Tibial nerve (tissue), 4 donors: ENCODE data around the gene TNNI3K. TPM values are rescaled to one million over a fixed set of nuclear protein-coding genes. Genes with fewer than 3 reads are reported as not detected.
"Not testable (repeated sequence)": the region's sequence is repeated elsewhere in the genome, so short reads cannot be mapped to it uniquely, and the experiment has no call there.

Source experiments
- DNase-seq, 2 donors: peaks; one replicate each; pipeline ENCODE4 v3.0.0-alpha.2; 2019; ENCODE audit warnings: low spot score in 2 of 2
- H3K27ac ChIP-seq, 4 donors: fragments of 200-600 bp; sonication (generic) in 3 of 4; one replicate each; pipeline ENCODE4 v1.5.1; 2017 to 2019; ENCODE audit warnings: mild to moderate bottlenecking in 1 of 4
- H3K27me3 ChIP-seq, 2 donors: fragments of 200-600 bp; sonication (generic) in 1 of 2; one replicate each; pipeline versions ENCODE4 v1.5.1 to v1.6.0; 2017 to 2019
- H3K36me3 ChIP-seq, 3 donors: fragments of 200-600 bp; sonication (generic); one replicate each; pipeline ENCODE4 v1.5.1; 2018 to 2019
- H3K4me1 ChIP-seq, 4 donors: fragments of 200-600 bp; sonication (generic) in 3 of 4; one replicate each; pipeline ENCODE4 v1.5.1; 2017 to 2019
- H3K4me3 ChIP-seq, 4 donors: fragments of 200-600 bp; sonication (generic) in 3 of 4; one replicate each; pipeline ENCODE4 v1.5.1; 2017 to 2019; ENCODE audit warnings: mild to moderate bottlenecking in 1 of 4, moderate library complexity in 1 of 4
- H3K9me3 ChIP-seq, 4 donors: fragments of 200-600 bp; sonication (generic) in 3 of 4; one replicate each; pipeline ENCODE4 v1.5.1; 2017 to 2019
- CTCF ChIP-seq, 5 experiments: fragments of 200-600 bp in 3 of 5; fragments of 450-650 bp in 2 of 5; sonication (generic) in 3 of 5; IDR thresholded peaks; one replicate each; pipeline ENCODE4 v1.5.1; 2016 to 2019; ENCODE audit warnings: antibody characterized with exemption in 5 of 5, mild to moderate bottlenecking in 3 of 5, moderate library complexity in 2 of 5
- EP300 ChIP-seq, 2 donors: sonication (generic); formaldehyde crosslinking; IDR thresholded peaks; one replicate each; pipeline ENCODE4 v1.6.1; 2017; ENCODE audit warnings: antibody characterized with exemption in 2 of 2, mild to moderate bottlenecking in 1 of 2
- POLR2A ChIP-seq, 2 donors: fragments of 450-650 bp; IDR thresholded peaks; one replicate each; pipeline ENCODE4 v1.6.1; 2017; ENCODE audit warnings: antibody characterized with exemption in 2 of 2, mild to moderate bottlenecking in 2 of 2, moderate library complexity in 2 of 2
- WGBS, 2 donors: methylation state at CpG; one replicate each; pipeline ENCODE4 v1.1.5; 2018; 5-methylcytosine and 5-hydroxymethylcytosine counted together
- total RNA-seq, 4 donors: library from RNA; depleted of rRNA; stranded (reverse); fragments of >200 nt; gene quantifications; one replicate each; pipeline ENCODE4 v1.1.0, GENCODE V29; 2016

Gene TNNI3K
- total RNA-seq, 4 donors from 2014 or later: 2.2 to 4.6 (median 4.0) TPM

DNA sequence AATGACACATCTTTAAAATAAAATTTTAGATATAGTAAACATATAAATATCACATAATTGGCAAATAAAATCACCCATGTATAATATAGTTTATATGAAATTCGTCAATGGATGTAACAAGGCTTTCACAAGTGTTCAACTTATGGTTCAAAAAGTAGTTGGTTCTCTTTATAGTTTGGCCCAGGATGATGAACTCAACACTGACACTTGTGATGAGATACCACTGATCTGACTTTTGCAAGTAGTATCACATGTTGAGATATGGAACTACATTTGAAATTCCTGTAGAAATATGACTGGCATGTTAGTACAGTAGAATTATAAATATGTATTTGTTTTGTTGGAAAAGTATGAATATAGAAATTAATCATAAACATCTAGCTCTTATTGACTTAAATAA lies 1.8 kb downstream of the TNNI3K start:
- no peak overlapping the region for H3K4me3 ChIP-seq
- H3K36me3 ChIP-seq: peaks cover 0 to 26% (median 0%) of the 10 kb centered on the region in 3 donors
- no peak for DNase-seq
- H3K4me1 ChIP-seq: no peaks in the 10 kb centered on the region
- H3K27ac ChIP-seq: no peak overlapping the region
- no peaks in the 10 kb centered on the region for H3K27me3 ChIP-seq
- 92 to 94% methylated on average over 1 of the region's 1 CpG for WGBS, 2 donors
- TF ChIP-seq POLR2A (IDR thresholded peaks at IDR 0.05): no peak
- no peak for TF ChIP-seq EP300 (IDR thresholded peaks at IDR 0.05)
- no peak for TF ChIP-seq CTCF (IDR thresholded peaks at IDR 0.05)
- no peaks in the 10 kb centered on the region for H3K9me3 ChIP-seq

DNA sequence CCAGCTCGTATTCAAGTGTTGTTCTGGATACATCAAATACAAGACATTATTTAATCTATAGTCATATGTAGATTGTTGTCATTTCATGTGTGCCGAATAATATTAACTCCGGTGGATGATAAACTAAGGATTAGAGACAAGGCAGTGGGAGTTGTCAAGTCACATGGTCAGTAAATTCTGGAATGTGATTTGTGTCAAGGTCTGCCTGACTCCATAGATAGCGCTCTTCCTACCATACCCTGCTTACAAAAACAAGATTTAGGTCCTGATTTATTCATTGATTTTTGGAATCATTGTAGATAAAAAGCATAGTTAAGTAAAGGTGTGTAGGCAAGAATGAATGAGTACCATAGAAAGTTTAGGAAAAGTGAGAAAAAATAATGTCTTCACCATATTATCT lies 2.6 kb downstream of the TNNI3K start:
- DNase-seq: no peak
- TF ChIP-seq POLR2A (IDR thresholded peaks at IDR 0.05) (no peak), CTCF (IDR thresholded peaks at IDR 0.05) (no peak), EP300 (IDR thresholded peaks at IDR 0.05) (no peak)

DNA sequence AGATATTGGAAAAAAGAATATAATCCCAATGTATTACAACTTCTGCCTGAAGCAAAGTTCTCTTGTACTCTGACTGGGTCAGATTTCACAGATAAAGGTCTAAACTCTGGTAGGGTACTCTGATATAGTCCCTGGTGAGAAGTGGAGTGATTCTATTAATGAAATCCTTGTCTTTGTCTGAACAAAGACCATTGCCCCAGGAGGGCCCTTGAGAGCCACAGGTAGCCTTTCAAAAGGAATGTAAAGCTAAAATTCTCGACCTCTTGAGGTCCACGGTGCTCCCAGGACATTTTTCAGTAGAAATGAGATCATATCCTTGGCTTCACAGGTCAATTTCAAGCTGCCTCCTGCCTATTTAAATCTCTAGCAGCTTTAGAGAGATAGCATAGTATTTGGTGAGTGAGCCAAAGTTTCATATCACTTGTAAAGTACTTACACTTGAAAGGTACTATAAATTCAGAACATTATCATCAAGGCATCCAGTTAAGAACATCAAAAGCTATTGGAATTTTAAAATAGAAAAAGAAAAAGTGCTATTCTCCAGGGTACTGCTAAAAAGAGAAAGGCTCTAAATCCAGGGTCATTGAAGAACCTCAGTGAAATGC lies 10.1 kb downstream of the TNNI3K start:
- peaks cover 0 to 6% (median 0%) of the 10 kb centered on the region in 4 donors for H3K9me3 ChIP-seq
- no peak overlapping the region for H3K4me3 ChIP-seq
- no peak overlapping the region for H3K27ac ChIP-seq
- no peak for DNase-seq
- no peaks in the 10 kb centered on the region for H3K27me3 ChIP-seq
- H3K4me1 ChIP-seq: no peaks in the 10 kb centered on the region
- 16 to 20% methylated on average over 2 of the region's 2 CpGs for WGBS, 2 donors
- TF ChIP-seq EP300 (IDR thresholded peaks at IDR 0.05) (no peak), CTCF (IDR thresholded peaks at IDR 0.05) (no peak), POLR2A (IDR thresholded peaks at IDR 0.05) (no peak)
- peaks cover 0 to 16% (median 0%) of the 10 kb centered on the region in 3 donors for H3K36me3 ChIP-seq

More for the DNA sequence above, 2.6 kb downstream of the TNNI3K start:
- Histone ChIP-seq H3K4me1 (no peaks in the 10 kb centered on the region), H3K36me3 (peaks cover 0 to 26% (median 0%) of the 10 kb centered on the region in 3 donors), H3K4me3 (no peak overlapping the region), H3K27ac (no peak overlapping the region), H3K27me3 (no peaks in the 10 kb centered on the region), H3K9me3 (no peaks in the 10 kb centered on the region)
- WGBS, 2 donors: 91 to 92% methylated on average over 4 of the region's 4 CpGs

DNA sequence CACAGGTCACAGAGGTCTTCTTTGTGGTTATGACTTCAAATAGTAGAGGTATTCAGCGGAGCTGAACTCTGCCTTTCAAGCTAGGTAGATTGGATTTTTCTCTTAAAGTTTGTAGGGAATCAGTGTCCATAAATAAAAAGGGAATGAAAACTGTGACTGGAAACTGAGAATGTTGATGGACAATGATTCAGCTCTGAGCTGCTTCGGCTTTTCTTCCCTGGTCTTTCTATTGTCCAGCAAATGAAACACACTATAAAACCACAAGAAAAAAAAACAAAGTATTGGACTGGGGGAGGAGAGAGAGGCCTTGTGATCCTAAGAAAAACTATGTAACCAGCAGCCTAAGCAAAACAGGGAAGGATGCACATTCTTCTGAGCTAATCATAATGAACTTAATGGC lies 11.1 kb downstream of the TNNI3K start:
- Histone ChIP-seq H3K27ac (no peak overlapping the region), H3K4me1 (no peaks in the 10 kb centered on the region), H3K27me3 (no peaks in the 10 kb centered on the region), H3K9me3 (peaks cover 0 to 6% (median 0%) of the 10 kb centered on the region in 4 donors), H3K36me3 (peaks cover 0 to 18% (median 0%) of the 10 kb centered on the region in 3 donors), H3K4me3 (no peak overlapping the region)
- WGBS, 2 donors: 63 to 69% methylated on average over 2 of the region's 2 CpGs
- no peak for DNase-seq
- TF ChIP-seq POLR2A (IDR thresholded peaks at IDR 0.05): no peak
- no peak for TF ChIP-seq EP300 (IDR thresholded peaks at IDR 0.05)
- TF ChIP-seq CTCF (IDR thresholded peaks at IDR 0.05): no peak

- Histone ChIP-seq H3K4me1 (no peaks in the 10 kb centered on the region), H3K36me3 (peaks cover 0 to 34% (median 0%) of the 10 kb centered on the region in 3 donors), H3K4me3 (no peak overlapping the region), H3K27ac (no peak overlapping the region), H3K27me3 (no peaks in the 10 kb centered on the region), H3K9me3 (peaks cover 0 to 6% (median 0%) of the 10 kb centered on the region in 4 donors)
- TF ChIP-seq CTCF (IDR thresholded peaks at IDR 0.05) (no peak), POLR2A (IDR thresholded peaks at IDR 0.05) (no peak), EP300 (IDR thresholded peaks at IDR 0.05) (no peak)
- DNase-seq: no peak
- WGBS, 2 donors: 94 to 97% methylated on average over 13 to 16 of the region's 22 CpGs
Measured at GRCh38 chr1:74247881-74248528, 12.8 kb downstream of the TNNI3K start.

DNA sequence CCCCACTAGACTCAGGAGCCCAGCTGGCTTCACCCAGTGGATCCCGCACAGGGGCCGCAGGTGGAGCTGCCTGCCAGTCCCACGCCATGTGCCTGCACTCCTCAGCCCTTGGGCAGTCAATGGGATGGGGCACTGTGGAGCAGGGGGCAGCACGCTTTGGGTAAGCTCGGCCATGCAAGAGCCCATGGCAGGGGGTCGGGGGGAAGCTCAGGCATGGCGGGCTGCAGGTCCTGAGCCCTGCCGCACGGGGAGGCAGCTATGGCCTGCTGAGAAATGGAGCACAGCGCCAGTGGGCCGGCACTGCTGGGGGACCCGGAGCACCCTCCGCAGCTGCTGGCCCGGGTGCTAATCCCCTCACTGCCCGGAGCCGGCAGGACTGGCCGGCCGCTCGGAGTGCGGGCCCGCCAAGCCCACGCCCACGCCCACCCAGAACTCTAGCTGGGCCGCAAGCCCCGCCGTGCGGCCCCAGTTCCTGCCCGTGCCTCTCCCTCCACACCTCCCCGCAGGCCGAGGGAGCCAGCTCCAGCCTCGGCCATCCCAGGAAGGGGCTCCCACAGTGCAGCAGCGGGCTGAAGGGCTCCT lies 18.1 kb downstream of the TNNI3K start:
- not testable (repeated sequence) for H3K27me3 ChIP-seq, H3K4me1 ChIP-seq, H3K4me3 ChIP-seq, H3K9me3 ChIP-seq, H3K27ac ChIP-seq, DNase-seq
- H3K36me3 ChIP-seq: peaks cover 0 to 37% (median 0%) of the 10 kb centered on the region in 3 donors
- WGBS, 2 donors: 91 to 96% methylated on average over 21 to 30 of the region's 32 CpGs
